CD4-positive, alpha-beta T cell (primary cell): ENCODE measurements around the gene TUBB. TPM values are rescaled to one million over a fixed set of nuclear protein-coding genes. Genes with fewer than 3 reads are reported as not detected.
A peak's percentile ranks its signal among the peaks of the same experiment; 100 is the strongest.
"Not testable (repeated sequence)": the region's sequence is repeated elsewhere in the genome, so short reads cannot be mapped to it uniquely, and the experiment has no call there.

Experiments
- ATAC-seq: fragments of 200-7000 bp; cut with Tn5 transposase; one replicate; pipeline ENCODE4 v1.10.0; 2022; ENCODE audit warnings: mild to moderate bottlenecking; ENCODE audit not compliant: poor library complexity
- CTCF ChIA-PET: fragments of 350-600 bp; sonication (Branson Sonifier 250); formaldehyde crosslinking; loops from one replicate; lab custom pipeline; 2021; ENCODE audit warnings: antibody characterized with exemption, inconsistent platforms; lab: Charles Lee
- POLR2A ChIA-PET: fragments of 350-600 bp; sonication (Branson Sonifier 250); formaldehyde crosslinking; loops from one replicate; lab custom pipeline; 2021; ENCODE audit warnings: antibody characterized with exemption, inconsistent platforms; lab: Charles Lee
- DNase-seq, 14 experiments: peaks; one replicate each; pipeline ENCODE4 v3.0.0-alpha.2; 2013 to 2020; ENCODE audit warnings: mixed read lengths in 2 of 14
- H3K27ac ChIP-seq, 2 donors: one replicate each; pipeline versions ENCODE4 v1.5.1 to v1.7.0; 2013; ENCODE audit warnings: low read length in 2 of 2, low read depth in 1 of 2, mild to moderate bottlenecking in 1 of 2
- H3K27me3 ChIP-seq, 2 experiments: 1 replicate in 1 of 2; 2 replicates in 1 of 2; pipeline versions ENCODE4 v1.6.1 to v1.7.0; 2013; ENCODE audit warnings: low read length in 2 of 2, control low read depth in 1 of 2, mild to moderate bottlenecking in 1 of 2, moderate library complexity in 1 of 2; ENCODE audit not compliant: insufficient read depth in 2 of 2, control insufficient read depth in 1 of 2
- H3K36me3 ChIP-seq: one replicate; pipeline ENCODE4 v1.6.1; 2013; ENCODE audit warnings: low read length, control low read depth; ENCODE audit not compliant: insufficient read depth
- H3K4me1 ChIP-seq: one replicate; pipeline ENCODE4 v1.6.1; 2013; ENCODE audit warnings: low read length, control low read depth; ENCODE audit not compliant: insufficient read depth
- H3K4me3 ChIP-seq: one replicate; pipeline ENCODE4 v1.5.1; 2013; ENCODE audit warnings: mild to moderate bottlenecking, low read length, moderate library complexity
- H3K9me3 ChIP-seq, 2 experiments: 1 replicate in 1 of 2; 2 replicates in 1 of 2; pipeline versions ENCODE4 v1.6.1 to v1.7.0; 2013; ENCODE audit warnings: low read length in 2 of 2, mild to moderate bottlenecking in 2 of 2, control low read depth in 1 of 2, moderate library complexity in 1 of 2; ENCODE audit not compliant: control insufficient read depth in 1 of 2, insufficient read depth in 1 of 2
- H3K27ac Mint-ChIP-seq: one replicate; pipeline ENCODE4 v1.8.0; 2020; ENCODE audit warnings: mixed read lengths
- H3K27me3 Mint-ChIP-seq: one replicate; pipeline ENCODE4 v1.8.0; 2021; ENCODE audit warnings: mixed read lengths
- H3K36me3 Mint-ChIP-seq: one replicate; pipeline ENCODE4 v1.8.0; 2021; ENCODE audit warnings: low read depth, mixed read lengths
- H3K4me1 Mint-ChIP-seq: one replicate; pipeline ENCODE4 v1.8.0; 2021; ENCODE audit warnings: low read depth, mixed read lengths
- H3K4me3 Mint-ChIP-seq: one replicate; pipeline ENCODE4 v1.8.0; 2020; ENCODE audit warnings: mild to moderate bottlenecking, mixed read lengths
- H3K9me3 Mint-ChIP-seq: one replicate; pipeline ENCODE4 v1.8.0; 2020; ENCODE audit warnings: mixed read lengths
- intact Hi-C, 2 experiments: fragments of 100-400 bp; cut with DNase I in 1 of 2; cut with micrococcal nuclease in 1 of 2; formaldehyde crosslinking; loops; one replicate each; pipeline versions ENCODE4 v1.15.1 to v1.9.0; 2023 to 2025; cut with DNase I, micrococcal nuclease
- total RNA-seq, 174 experiments: library from RNA in 2 of 174; stranded (reverse) in 2 of 174; gene quantifications; one replicate each; pipeline ENCODE4 v1.2.3 and lab custom pipeline; 2021 to 2026
- TF ChIP-seq, protein P1 (sequence below): fragments of 200-600 bp; IDR thresholded peaks from one replicate; pipeline ENCODE4 v1.8.0; 2022; ENCODE audit warnings: antibody characterized with exemption, mild to moderate bottlenecking

Gene TUBB
- total RNA-seq, 2 experiments from 2014 or later, result 76.0 to 78.4 TPM

DNA sequence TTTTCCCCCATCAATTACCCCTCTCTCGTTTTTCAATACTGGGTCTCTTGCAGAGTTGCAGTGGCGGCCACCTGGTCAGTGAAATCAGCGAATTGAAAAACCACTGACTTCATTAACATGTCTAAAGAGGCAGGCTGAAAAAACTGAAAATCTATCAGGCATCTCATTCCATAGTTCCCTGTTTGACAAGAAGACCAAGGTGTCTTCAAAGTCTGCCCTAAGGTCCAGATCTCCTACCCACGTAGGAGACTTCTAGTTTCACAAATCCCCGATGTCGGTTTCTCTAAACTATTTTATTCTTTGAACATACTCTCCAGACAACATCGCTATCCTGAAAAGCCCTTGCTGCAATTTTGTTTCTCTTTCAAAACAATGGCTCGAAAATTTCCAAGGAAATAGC, 796 bp upstream of the TUBB start:
- H3K9me3 ChIP-seq, result no peaks in the 10 kb centered on the region
- H3K4me1 ChIP-seq, result peaks cover 62% of the 10 kb centered on the region
- POLR2A ChIA-PET, result interaction anchor here (1.2 to 11.0 kb wide), 4 partner anchors 28 to 105 kb away, joined by 3 to 381 read pairs (median 37); partner anchors contain the start of gene DHX16
- peaks cover 25% of the 10 kb centered on the region for H3K36me3 ChIP-seq
- H3K4me3 ChIP-seq, result peak overlapping the region; percentile 73
- H3K27me3 Mint-ChIP-seq, result no peaks in the 10 kb centered on the region
- H3K4me1 Mint-ChIP-seq, result peaks cover 64% of the 10 kb centered on the region
- peak overlapping the region; percentile 99 for H3K4me3 Mint-ChIP-seq
- intact Hi-C loops, result loop anchor here in 1 of 2 experiments (5.0 kb wide), 1 partner anchor 162 kb away; the partner anchor contains the start of genes GNL1 and PRR3
- no peaks in the 10 kb centered on the region for H3K27me3 ChIP-seq
- H3K27ac Mint-ChIP-seq, result peak overlapping the region; percentile 95
- DNase-seq (peak in 1 of 14 experiments; percentile 2), ATAC-seq (no peak)
- TF ChIP-seq, protein P1, sequence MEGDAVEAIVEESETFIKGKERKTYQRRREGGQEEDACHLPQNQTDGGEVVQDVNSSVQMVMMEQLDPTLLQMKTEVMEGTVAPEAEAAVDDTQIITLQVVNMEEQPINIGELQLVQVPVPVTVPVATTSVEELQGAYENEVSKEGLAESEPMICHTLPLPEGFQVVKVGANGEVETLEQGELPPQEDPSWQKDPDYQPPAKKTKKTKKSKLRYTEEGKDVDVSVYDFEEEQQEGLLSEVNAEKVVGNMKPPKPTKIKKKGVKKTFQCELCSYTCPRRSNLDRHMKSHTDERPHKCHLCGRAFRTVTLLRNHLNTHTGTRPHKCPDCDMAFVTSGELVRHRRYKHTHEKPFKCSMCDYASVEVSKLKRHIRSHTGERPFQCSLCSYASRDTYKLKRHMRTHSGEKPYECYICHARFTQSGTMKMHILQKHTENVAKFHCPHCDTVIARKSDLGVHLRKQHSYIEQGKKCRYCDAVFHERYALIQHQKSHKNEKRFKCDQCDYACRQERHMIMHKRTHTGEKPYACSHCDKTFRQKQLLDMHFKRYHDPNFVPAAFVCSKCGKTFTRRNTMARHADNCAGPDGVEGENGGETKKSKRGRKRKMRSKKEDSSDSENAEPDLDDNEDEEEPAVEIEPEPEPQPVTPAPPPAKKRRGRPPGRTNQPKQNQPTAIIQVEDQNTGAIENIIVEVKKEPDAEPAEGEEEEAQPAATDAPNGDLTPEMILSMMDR, result no peak
- H3K9me3 Mint-ChIP-seq, result no peaks in the 10 kb centered on the region
- H3K27ac ChIP-seq, result peak overlapping the region; percentile 53 to 82
- CTCF ChIA-PET, result interaction anchor here (6.6 to 20.2 kb wide), 2 partner anchors 12 to 41 kb away, joined by 70 to 526 read pairs; partner anchors contain the start of gene DHX16
- peaks cover 68% of the 10 kb centered on the region for H3K36me3 Mint-ChIP-seq

DNA sequence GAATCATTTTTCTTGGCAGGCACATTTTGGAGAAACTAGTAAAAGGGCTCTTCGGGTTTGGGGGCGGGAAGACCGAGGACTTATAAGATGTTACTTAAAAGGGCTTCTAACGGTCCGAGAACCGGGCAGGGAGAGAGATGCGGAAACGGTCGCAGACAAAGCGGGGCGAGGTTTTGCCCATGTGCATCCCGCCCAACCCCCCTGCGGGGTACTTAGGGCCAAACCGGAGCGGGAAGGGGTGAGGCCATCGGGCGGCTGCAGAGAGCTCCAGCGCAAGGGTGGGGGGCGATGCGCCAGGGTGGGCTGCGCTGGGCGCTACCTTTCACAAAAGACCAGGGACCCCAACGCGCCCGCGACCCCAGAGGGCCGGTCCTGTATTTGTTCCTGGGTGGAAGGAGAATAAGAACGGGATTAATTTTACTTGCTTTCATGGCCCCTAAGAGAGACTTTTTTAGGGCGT, 616 bp downstream of the TUBB start:
- DNase-seq (peak; percentile 30 to 74 (median 48)), ATAC-seq (no peak)
- ChIA-PET POLR2A (interaction anchor here (0.7 to 11.0 kb wide), 16 partner anchors 10 to 507 kb away, joined by 3 to 381 read pairs (median 8); partner anchors contain the start of genes ABCF1, DHX16, GTF2H4 and MRPS18B), CTCF (interaction anchor here (1.7 to 20.2 kb wide), 3 partner anchors 11 to 108 kb away, joined by 6 to 526 read pairs (median 70); partner anchors contain the start of gene DHX16)
- Mint-ChIP-seq H3K36me3 (peaks cover 67% of the 10 kb centered on the region), H3K9me3 (no peaks in the 10 kb centered on the region), H3K27ac (peak overlapping the region; percentile 95), H3K4me1 (peaks cover 74% of the 10 kb centered on the region), H3K27me3 (no peaks in the 10 kb centered on the region), H3K4me3 (peak overlapping the region; percentile 99)
- Histone ChIP-seq H3K4me3 (peak overlapping the region; percentile 73), H3K36me3 (peaks cover 35% of the 10 kb centered on the region), H3K4me1 (peaks cover 73% of the 10 kb centered on the region), H3K9me3 (no peaks in the 10 kb centered on the region), H3K27ac (peak overlapping the region; percentile 82 to 85), H3K27me3 (no peaks in the 10 kb centered on the region)
- TF ChIP-seq, protein P1, result no peak
- intact Hi-C loops, result loop anchor here (1.0 to 5.0 kb wide), 4 partner anchors 38 to 178 kb away; partner anchors contain the start of genes MRPS18B (in 2 of the 2), PPP1R10 (in 2 of the 2) and ABCF1 (in 1 of the 2)

DNA sequence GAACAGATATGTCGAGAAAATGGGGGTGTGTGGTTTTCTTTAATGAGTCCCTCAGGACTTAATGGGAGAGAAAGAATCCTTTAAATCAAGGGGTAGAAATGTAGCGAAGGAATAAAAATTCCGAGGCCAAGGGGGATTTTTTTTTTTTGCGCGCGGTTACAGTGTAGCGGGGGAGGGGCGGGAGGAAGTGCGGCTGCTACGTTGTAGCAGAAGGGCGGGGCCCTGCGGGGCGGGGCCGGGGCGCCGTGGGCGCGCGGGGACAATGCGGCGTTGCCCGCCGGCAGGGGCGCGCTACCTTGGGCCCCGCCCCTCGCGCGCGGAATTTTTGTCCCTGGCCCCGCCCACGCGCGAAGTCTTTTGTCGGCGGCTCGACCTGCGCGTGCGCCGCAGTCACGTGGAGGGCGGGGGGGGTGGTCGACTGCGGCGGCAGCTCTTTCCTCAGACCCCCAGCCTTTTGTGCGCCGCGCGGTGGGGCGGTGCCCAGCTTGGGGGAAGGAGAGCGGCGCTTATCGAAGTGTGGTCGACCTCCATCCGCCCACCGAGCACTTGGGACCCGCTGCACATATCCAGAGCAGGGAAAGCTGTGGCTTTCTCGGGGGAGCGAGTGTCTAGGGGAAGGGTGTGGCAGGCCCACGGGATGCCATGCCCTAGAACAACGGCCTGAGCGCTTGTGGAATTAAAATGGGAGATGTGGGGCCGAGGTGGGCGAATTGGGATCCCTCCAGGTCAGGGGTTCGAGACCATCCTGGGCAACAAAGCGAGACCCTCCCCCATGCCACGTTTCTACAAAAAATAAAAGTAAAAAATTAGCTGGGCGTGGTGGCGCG, 1.3 kb downstream of the TUBB start:
- Mint-ChIP-seq H3K4me3 (peak overlapping the region; percentile 99), H3K4me1 (peaks cover 73% of the 10 kb centered on the region), H3K27ac (peak overlapping the region; percentile 95), H3K27me3 (no peaks in the 10 kb centered on the region), H3K9me3 (no peaks in the 10 kb centered on the region), H3K36me3 (peaks cover 69% of the 10 kb centered on the region)
- peak overlapping the region; percentile 85 for H3K27ac ChIP-seq
- H3K36me3 ChIP-seq, result peaks cover 39% of the 10 kb centered on the region
- no peaks in the 10 kb centered on the region for H3K9me3 ChIP-seq
- H3K4me1 ChIP-seq, result peaks cover 73% of the 10 kb centered on the region
- intact Hi-C loops, result loop anchor here (1.0 to 5.0 kb wide), 9 partner anchors 9 to 239 kb away; partner anchors contain the start of genes MRPS18B (in 2 of the 2), PPP1R10 (in 2 of the 2), ABCF1 (in 1 of the 2) and ATAT1 (in 1 of the 2)
- ChIA-PET CTCF (interaction anchor here (1.0 to 20.2 kb wide), 14 partner anchors 10 to 268 kb away, joined by 3 to 526 read pairs (median 6); partner anchors contain the start of genes ABCF1, ATAT1, DHX16 and MRPS18B), POLR2A (interaction anchor here (0.7 to 11.0 kb wide), 21 partner anchors 10 to 508 kb away, joined by 3 to 381 read pairs (median 7); partner anchors contain the start of genes ABCF1, DHX16, FLOT1 and GTF2H4)
- H3K27me3 ChIP-seq, result no peaks in the 10 kb centered on the region
- TF ChIP-seq, protein P1, result peak; percentile 23
- DNase-seq, result peak; percentile 89 to 99 (median 95)
- peak overlapping the region; percentile 73 for H3K4me3 ChIP-seq
- ATAC-seq, result peak; percentile 35

DNA sequence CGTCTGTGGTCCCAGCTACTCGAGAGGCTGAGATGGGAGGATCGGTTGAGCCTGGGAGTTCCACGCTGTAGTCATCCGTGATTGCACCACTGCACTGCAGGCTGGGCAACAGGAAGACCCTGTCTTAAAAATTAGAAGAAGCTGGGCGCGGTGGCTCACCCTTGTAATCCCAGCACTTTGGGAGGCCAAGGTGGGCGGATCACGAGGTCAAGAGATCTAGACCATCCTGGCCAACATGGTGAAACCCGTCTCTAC, 1.8 kb downstream of the TUBB start:
- ATAC-seq, H3K9me3 Mint-ChIP-seq, H3K9me3 ChIP-seq, H3K27me3 ChIP-seq, H3K27me3 Mint-ChIP-seq: not testable (repeated sequence)
- H3K4me3 Mint-ChIP-seq, result peak overlapping the region; percentile 99
- DNase-seq, result peak in 4 of 14 experiments; percentile 8 to 74 (median 48)
- H3K36me3 Mint-ChIP-seq, result peaks cover 73% of the 10 kb centered on the region
- Histone ChIP-seq H3K4me3 (peak overlapping the region; percentile 63), H3K36me3 (peaks cover 45% of the 10 kb centered on the region), H3K27ac (peak overlapping the region; percentile 57 to 85), H3K4me1 (peaks cover 67% of the 10 kb centered on the region)
- peak overlapping the region; percentile 95 for H3K27ac Mint-ChIP-seq
- intact Hi-C loops, result loop anchor here (1.0 to 5.0 kb wide), 7 partner anchors 8 to 239 kb away; partner anchors contain the start of genes ABCF1 (in 1 of the 2) and ATAT1 (in 1 of the 2)
- H3K4me1 Mint-ChIP-seq, result peaks cover 70% of the 10 kb centered on the region
- POLR2A ChIA-PET, result interaction anchor here (0.7 to 11.0 kb wide), 22 partner anchors 9 to 255 kb away, joined by 3 to 381 read pairs (median 6); partner anchors contain the start of genes ABCF1, DHX16, FLOT1 and GTF2H4
- CTCF ChIA-PET, result interaction anchor here (0.6 to 20.2 kb wide), 17 partner anchors 10 to 268 kb away, joined by 3 to 526 read pairs (median 6); partner anchors contain the start of genes ABCF1, ATAT1, DHX16 and MRPS18B
